Thyroid gland (tissue), 4 donors: ENCODE data around the gene ANKRD34A. TPM values are rescaled to one million over a fixed set of nuclear protein-coding genes. Genes with fewer than 3 reads are reported as not detected.

Source experiments
- DNase-seq, 2 donors: peaks; one replicate each; pipeline ENCODE4 v3.0.0-alpha.2; 2019
- H3K27ac ChIP-seq, 3 donors: fragments of 200-600 bp; sonication (generic); 1 replicate in 2 of 3; 2 replicates in 1 of 3; pipeline ENCODE4 v1.5.1; 2016 to 2019; ENCODE audit warnings: mild to moderate bottlenecking in 1 of 3, moderate library complexity in 1 of 3
- H3K27me3 ChIP-seq: fragments of 200-600 bp; sonication (generic); one replicate; pipeline ENCODE4 v1.5.1; 2019
- H3K36me3 ChIP-seq, 2 donors: fragments of 200-600 bp; sonication (generic); one replicate each; pipeline ENCODE4 v1.5.1; 2016 to 2019
- H3K4me1 ChIP-seq, 2 donors: fragments of 200-600 bp; sonication (generic); one replicate each; pipeline ENCODE4 v1.5.1; 2017 to 2019
- H3K4me3 ChIP-seq, 3 donors: fragments of 200-600 bp; sonication (generic); replicated peaks in 1 of 3; 1 replicate in 2 of 3; 2 replicates in 1 of 3; pipeline ENCODE4 v1.5.1; 2016; ENCODE audit warnings: mild to moderate bottlenecking in 1 of 3
- H3K9me3 ChIP-seq: fragments of 200-600 bp; sonication (generic); one replicate; pipeline ENCODE4 v1.5.1; 2017
- POLR2A ChIP-seq, 2 donors: fragments of 450-650 bp; IDR thresholded peaks; one replicate each; pipeline ENCODE4 v1.6.1; 2017; ENCODE audit warnings: antibody characterized with exemption in 2 of 2, mild to moderate bottlenecking in 2 of 2, moderate library complexity in 1 of 2
- WGBS, 2 donors: methylation state at CpG; one replicate each; pipeline ENCODE4 v1.1.5; 2017; 5-methylcytosine and 5-hydroxymethylcytosine counted together
- intact Hi-C: fragments of 100-400 bp; cut with DNase I; formaldehyde crosslinking; loops from one replicate; pipeline ENCODE4 v1.15.1; 2023
- total RNA-seq, 4 donors: library from RNA; depleted of rRNA; stranded (reverse); fragments of >200 nt; gene quantifications; one replicate each; pipeline ENCODE4 v1.2.3, GENCODE V29; 2016
- TF ChIP-seq, protein P1 (sequence below), 6 experiments: fragments of 200-600 bp in 3 of 6; fragments of 450-650 bp in 3 of 6; sonication (generic) in 3 of 6; IDR thresholded peaks; one replicate each; pipeline ENCODE4 v1.5.1; 2016 to 2019; ENCODE audit warnings: antibody characterized with exemption in 6 of 6, mild to moderate bottlenecking in 2 of 6, inconsistent platforms in 1 of 6, moderate library complexity in 1 of 6

Gene ANKRD34A
- total RNA-seq, 4 donors from 2014 or later: 0.13 to 2.0 (median 0.97) TPM

DNA sequence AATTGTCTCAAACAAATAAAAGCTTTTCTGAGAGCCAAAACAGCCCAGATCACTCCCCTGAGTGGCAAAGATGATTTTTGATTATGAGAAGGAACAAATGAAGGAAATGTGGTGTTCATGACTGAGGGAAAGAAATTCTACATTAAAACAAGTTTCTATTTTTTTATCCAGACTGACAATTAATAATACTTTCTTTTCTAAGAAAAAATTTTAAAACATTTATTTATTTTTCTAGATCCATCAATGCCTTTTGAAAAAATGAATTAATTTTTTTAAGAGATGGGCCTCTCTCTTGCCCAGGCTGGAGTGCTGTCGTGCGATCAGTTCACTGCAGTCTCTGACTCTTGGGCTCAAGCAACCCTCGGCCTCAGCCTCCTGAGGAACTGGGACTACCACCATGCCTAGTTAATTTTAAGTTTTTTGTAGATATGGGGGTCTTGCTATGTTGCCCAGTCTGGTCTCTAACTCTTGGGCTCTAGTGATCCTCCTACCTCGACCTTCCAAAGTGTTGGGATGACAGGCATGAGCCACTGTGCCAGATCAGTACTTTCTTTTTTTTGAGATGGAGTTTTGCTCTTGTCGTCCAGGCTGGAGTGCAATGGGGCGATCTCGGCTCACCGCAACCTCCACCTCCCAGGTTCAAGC, 43.2 kb upstream of the ANKRD34A start:
- no peak overlapping the region for H3K4me3 ChIP-seq
- no peak for TF ChIP-seq POLR2A (IDR thresholded peaks at IDR 0.05)
- TF ChIP-seq, protein P1, sequence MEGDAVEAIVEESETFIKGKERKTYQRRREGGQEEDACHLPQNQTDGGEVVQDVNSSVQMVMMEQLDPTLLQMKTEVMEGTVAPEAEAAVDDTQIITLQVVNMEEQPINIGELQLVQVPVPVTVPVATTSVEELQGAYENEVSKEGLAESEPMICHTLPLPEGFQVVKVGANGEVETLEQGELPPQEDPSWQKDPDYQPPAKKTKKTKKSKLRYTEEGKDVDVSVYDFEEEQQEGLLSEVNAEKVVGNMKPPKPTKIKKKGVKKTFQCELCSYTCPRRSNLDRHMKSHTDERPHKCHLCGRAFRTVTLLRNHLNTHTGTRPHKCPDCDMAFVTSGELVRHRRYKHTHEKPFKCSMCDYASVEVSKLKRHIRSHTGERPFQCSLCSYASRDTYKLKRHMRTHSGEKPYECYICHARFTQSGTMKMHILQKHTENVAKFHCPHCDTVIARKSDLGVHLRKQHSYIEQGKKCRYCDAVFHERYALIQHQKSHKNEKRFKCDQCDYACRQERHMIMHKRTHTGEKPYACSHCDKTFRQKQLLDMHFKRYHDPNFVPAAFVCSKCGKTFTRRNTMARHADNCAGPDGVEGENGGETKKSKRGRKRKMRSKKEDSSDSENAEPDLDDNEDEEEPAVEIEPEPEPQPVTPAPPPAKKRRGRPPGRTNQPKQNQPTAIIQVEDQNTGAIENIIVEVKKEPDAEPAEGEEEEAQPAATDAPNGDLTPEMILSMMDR (IDR thresholded peaks at IDR 0.05): peak in 1 of 6 experiments; percentile 1
- intact Hi-C loops: no loop called here
- no peaks in the 10 kb centered on the region for H3K9me3 ChIP-seq
- no peak for DNase-seq
- H3K4me1 ChIP-seq: peaks cover 12 to 47% of the 10 kb centered on the region in 2 donors
- H3K27me3 ChIP-seq: no peaks in the 10 kb centered on the region
- no peaks in the 10 kb centered on the region for H3K36me3 ChIP-seq
- peak overlapping the region; percentile 47 to 84 (median 81) for H3K27ac ChIP-seq
- WGBS, 2 donors: 89 to 90% methylated on average over 8 of the region's 8 CpGs

DNA sequence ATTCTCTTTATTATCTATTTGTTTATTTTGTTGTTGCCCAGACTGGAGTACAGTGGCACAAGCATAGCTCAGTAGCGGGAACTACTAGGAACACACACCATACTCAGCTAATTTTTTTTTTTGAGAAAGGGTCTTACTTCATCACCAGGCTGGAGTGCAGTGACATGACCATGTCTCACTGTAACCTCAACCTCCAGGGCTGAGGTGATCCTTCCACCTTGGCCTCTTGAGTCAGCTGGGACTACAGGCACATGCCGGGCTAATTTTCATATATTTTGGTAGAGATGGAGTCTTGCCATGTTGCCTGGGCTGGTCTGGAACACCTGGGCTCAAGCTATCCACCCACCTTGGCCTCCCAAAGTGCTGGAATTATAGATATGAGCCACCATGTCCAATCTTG, 37.3 kb upstream of the ANKRD34A start:
- Histone ChIP-seq H3K36me3 (no peaks in the 10 kb centered on the region), H3K4me3 (no peak overlapping the region), H3K9me3 (no peaks in the 10 kb centered on the region), H3K27ac (peak overlapping the region; percentile 56 to 73 (median 72)), H3K27me3 (no peaks in the 10 kb centered on the region), H3K4me1 (peaks cover 34 to 51% of the 10 kb centered on the region in 2 donors)
- intact Hi-C loops: no loop called here
- no peak for TF ChIP-seq POLR2A (IDR thresholded peaks at IDR 0.05)
- TF ChIP-seq, protein P1 (IDR thresholded peaks at IDR 0.05): no peak
- 92 to 98% methylated on average over 2 of the region's 2 CpGs for WGBS, 2 donors
- DNase-seq: no peak

DNA sequence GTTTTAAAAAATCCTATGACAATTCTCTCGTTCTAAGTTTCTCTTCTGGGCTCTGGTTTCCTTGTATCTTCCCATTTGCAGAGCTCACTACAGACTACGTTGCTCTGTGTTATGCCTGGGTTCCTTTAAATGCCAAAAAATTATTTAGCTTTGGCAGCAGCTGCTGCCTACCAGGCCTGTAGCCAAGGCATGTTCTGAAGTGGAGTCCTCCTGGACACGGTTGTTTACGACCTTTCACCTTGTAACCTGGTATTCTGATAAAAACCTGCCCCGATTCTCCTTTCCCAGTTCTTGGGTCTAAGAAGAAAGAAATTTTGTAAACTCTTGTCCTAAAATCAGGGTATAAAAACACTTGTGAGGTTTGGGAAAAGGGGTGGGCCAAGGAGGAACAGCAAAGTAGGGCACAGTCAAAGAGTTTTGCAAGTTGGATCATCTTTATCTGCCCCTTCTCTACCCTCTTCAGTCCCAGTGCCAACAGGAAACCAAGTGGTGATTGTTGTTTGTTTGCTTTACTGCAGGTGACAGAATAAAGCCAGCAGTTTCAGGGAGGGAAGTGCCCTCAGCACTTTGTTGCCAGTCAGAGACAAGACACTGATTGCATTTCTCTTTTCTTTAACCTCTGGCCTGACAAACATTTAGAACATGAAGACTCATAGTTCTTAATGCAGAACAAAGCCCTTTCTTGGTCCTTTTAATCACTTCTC, 35.1 kb upstream of the ANKRD34A start:
- H3K27ac ChIP-seq: peak overlapping the region; percentile 92 to 96 (median 94)
- H3K4me1 ChIP-seq: peaks cover 34 to 38% of the 10 kb centered on the region in 2 donors
- DNase-seq: peak; percentile 79
- no peaks in the 10 kb centered on the region for H3K9me3 ChIP-seq
- TF ChIP-seq, protein P1 (IDR thresholded peaks at IDR 0.05): no peak
- TF ChIP-seq POLR2A (IDR thresholded peaks at IDR 0.05): peak in 1 of 2 donors; percentile 64
- H3K27me3 ChIP-seq: no peaks in the 10 kb centered on the region
- peak overlapping the region in 1 of 3 donors; percentile 82 for H3K4me3 ChIP-seq
- intact Hi-C loops: no loop called here
- 2 to 4% methylated on average over 5 of the region's 5 CpGs for WGBS, 2 donors
- peaks cover 13 to 17% of the 10 kb centered on the region in 2 donors for H3K36me3 ChIP-seq

DNA sequence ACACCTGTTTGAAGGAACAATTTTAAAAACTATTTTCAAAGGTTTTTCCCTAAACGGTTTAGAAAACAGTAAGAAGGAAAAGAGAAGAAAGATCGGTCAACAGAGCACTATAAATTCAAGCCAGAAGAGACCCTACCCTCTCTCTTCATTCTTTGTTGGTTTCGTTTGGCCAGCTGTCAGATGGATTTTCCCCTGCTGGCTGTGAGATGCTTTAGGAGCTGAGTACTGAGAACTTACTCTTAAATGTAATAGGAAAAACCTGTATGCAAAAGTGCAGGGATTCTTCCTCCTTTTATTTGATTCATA, 33.3 kb upstream of the ANKRD34A start:
- no peak for DNase-seq
- H3K4me1 ChIP-seq: peaks cover 33 to 34% of the 10 kb centered on the region in 2 donors
- TF ChIP-seq POLR2A (IDR thresholded peaks at IDR 0.05): no peak
- TF ChIP-seq, protein P1 (IDR thresholded peaks at IDR 0.05): no peak
- peaks cover 31 to 35% of the 10 kb centered on the region in 2 donors for H3K36me3 ChIP-seq
- H3K27me3 ChIP-seq: no peaks in the 10 kb centered on the region
- peak overlapping the region; percentile 92 to 96 (median 94) for H3K27ac ChIP-seq
- H3K9me3 ChIP-seq: no peaks in the 10 kb centered on the region
- H3K4me3 ChIP-seq: peak overlapping the region in 2 of 3 donors; percentile 63 to 82
- WGBS, 2 donors: 28 to 45% methylated on average over 3 of the region's 3 CpGs
- intact Hi-C loops: no loop called here
